OCI-LY7 (cell line): Measurements from ENCODE around the gene PIK3R6.

ENCODE experiments used
- CTCF ChIP-seq: fragments of 200-600 bp; sonication (generic); conservative IDR thresholded peaks from 2 replicates; pipeline ENCODE4 v1.5.1; 2014; ENCODE audit warnings: mild to moderate bottlenecking, antibody characterized with exemption, low read length, moderate library complexity, mixed read lengths
- EZH2phosphoT487 ChIP-seq: fragments of 200-600 bp; sonication (generic); IDR thresholded peaks from 2 replicates; pipeline ENCODE4 v1.6.1; 2018; ENCODE audit warnings: low read depth, borderline replicate concordance, mild to moderate bottlenecking, mixed run types, antibody characterized with exemption, low read length, moderate library complexity, mixed read lengths

GRCh38 chr17:8887834-8888703 is 20.6 kb upstream of the PIK3R6 start:
- TF ChIP-seq CTCF (no peak), EZH2phosphoT487 (no peak)
